ENCODE measurements around the gene ITPK1.

ITPK1 gene

DNA sequence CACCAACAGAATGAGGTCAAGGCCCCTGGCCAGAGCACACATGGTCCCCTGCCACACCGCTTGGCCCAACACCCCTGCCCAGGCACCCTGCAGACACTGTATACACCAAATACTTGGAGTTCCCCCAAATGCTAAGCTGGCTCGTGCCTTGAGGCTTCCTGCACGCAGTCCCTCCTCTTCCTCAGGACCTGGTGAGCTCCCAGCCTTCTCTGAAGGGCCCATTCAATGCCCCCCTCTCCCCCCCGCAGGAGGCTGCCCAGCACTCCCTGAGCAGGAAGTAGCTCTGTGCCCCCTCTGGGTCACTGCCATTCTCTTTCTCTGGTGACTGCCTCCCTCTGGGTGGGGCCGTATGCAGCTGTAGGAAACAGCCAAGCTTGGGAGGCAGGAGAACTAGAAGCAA is 75.3 kb downstream of the ITPK1 start:
- no peak for DNase-seq

DNA sequence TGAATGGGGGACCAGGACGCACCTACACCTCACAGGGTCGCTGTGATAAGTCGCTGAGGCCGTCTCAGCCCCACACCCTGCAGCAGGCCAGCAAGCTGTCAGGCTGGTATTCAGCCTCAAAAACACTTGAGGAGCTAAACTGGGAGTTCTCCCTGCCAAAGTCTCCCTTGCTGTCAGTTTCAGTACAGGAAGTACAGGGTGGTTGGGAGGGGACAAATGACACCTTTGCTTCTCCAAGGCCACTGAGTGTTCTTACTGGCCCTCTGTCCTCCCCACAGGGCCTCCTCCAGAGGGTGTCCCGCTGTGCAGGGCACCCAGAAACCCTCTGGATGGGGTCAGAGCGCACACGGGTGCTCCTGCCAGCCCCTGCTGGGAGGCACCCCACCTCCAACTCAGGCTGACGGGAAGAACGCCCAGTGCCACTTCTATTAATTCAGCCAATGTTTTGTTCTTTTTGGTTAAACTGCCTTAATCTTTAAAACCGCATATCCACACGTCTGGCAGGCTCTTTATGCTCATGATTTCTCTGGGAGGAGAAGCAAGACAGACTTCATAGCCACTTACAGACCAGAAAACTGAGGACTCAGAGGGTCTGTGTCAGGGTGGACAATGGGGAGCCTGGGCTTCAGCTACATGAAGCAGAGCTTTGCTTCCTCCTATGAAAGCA is 75.9 kb downstream of the ITPK1 start:
- DNase-seq: no peak

DNA sequence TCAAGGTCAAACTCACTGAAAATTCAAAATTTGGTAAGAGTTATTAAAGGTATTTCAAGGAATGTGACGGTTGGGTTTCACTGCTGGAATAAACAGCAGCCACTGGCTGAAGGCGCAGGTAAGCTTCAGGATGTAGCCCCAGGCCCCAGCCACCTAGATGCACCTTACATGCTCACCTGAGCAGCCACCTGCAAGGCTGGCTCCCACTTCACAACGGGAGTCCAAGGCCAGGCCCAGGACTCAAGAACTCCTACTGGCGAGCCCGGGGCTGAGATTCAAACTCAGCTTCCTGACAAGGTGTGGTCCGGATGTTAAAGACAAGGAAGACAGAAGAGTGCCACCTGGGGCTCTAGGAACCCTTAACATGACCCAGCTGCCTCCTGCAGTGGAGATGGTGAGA is 78.4 kb downstream of the ITPK1 start:
- DNase-seq: no peak

DNA sequence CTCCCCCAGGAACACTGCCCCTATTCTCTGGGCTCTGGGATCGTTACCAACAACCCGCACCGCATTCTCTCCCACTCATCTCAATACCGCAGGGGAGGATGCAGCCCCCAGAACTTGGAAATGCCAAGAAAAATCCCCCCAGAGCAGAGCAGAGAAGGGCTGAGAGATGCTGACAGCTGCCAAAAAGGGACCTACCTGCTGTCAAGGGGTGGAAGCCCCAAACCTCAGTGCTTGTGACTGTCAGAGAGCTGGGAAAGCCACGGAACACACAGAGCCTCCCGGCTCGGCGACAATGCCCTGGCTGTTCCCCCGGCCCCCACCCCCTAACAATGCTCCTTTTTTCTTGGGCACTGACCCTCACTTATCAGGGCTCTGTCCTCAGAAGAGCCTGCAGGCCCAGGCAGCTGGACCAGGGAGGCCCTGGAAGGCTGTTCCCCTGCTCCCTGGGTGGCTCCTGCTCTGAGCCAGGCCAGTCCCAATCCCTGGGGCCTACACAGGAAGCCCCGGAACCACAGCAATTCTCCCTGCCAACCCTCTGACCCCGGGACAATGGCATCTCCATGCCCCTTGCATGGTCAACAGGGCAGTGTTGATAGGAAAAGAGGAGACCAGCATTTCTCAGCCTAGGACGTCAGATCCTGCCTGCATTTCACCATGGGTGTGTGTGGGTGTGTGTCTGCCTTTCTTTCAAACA is 78.9 kb downstream of the ITPK1 start:
- no peak for DNase-seq

DNA sequence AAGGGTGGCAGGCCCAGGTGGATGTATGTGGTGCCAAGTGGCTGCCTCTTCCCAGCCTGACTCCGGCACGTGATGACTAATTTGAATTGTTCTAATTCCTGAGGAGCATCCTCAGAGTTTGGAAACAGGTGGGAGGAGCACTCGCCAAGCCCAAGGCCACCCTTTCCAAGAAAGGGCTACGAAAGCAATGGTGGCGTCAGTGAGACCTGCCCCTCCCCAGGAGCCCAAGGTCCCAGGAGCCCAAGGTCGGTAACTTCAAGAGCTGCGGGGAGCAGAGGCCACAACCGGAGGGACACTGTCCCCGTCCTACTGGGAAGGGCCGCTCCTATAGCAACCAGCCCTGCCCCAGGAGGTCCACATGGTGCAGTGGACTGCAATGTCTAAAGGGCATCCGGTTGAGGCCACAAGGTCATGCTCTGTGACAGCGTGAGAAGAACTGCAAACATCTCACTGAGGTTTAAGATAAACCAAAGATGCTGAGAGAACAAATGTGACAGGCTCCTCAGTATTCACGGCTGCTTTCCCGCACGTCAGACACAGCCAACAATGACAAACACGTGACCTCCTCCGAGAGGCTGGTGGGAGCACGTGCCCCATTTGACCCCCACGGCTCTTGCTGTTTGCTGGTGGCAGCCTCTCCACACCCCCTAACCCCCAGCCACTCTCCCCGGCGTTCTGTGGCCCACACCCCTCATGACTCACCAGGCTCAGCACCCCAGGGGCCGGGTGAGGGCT is 79.6 kb downstream of the ITPK1 start:
- DNase-seq: peak in 1 of 2 donors; percentile 18

DNA sequence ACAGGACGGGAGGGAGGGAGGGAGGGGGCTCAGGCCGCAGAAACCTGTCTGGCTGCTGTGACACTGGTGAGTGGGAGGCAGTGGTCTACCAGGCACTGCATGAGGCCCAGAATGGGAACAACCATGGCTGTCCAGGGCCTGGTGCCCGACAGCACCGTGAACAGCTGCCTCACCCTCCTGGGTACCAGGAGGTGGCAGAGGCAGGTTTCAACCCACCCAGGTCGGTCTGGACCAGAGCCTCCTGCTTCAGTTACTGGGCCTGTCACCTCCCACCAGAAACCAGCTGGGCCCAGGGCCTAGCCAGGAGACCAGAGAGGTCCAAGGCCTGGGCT is 80.2 kb downstream of the ITPK1 start:
- DNase-seq: no peak

DNA sequence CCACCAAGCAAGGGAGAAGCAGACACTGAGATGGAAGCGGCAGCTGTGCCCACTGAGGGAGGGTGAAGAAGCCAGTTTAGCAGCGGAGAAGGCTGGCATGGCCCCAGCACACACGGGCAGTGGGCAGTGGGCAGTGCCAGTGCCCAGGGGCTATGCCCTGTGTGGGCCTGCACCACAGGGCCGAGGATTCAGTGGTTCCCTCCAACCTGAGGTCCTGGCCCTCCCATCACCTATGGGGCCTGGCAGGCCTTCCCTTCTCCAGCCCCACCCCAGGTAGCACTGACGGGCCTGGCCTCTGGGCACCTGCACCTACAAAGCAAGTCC is 81.1 kb downstream of the ITPK1 start:
- DNase-seq: no peak

DNA sequence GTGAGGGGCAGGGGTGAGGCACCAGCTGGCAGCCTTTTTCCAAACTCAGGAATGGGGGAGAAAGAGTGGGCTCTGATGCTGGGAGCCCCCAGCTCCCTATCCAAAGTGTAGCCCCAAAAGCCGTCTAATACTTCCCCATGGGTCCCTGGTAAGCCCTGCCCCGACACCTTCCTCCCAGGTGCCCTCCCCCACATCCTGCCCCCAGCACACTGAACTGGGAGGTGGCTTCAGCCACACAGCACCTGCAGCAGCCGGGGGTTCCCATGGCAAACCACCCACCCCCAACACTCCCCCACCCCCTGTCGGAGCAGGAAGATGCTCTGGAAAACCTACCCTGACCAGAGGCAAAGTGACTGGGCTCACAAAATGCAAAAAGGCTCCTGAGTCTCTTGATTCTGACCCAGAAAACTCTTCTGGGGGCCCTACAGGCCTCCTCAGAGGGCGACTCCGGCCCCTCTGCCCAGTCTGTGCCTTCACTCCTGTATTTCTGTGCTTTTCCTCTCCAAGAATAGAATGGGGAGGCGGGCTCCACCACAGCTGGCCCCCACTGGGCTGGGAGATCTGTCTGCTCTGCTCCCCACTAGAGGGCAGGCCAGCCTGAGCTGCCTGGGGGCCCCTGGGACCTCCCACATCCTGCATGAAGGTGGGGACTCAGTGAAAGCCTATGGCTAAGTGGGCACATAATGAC is 81.6 kb downstream of the ITPK1 start:
- peak; percentile 48 to 51 for DNase-seq

DNA sequence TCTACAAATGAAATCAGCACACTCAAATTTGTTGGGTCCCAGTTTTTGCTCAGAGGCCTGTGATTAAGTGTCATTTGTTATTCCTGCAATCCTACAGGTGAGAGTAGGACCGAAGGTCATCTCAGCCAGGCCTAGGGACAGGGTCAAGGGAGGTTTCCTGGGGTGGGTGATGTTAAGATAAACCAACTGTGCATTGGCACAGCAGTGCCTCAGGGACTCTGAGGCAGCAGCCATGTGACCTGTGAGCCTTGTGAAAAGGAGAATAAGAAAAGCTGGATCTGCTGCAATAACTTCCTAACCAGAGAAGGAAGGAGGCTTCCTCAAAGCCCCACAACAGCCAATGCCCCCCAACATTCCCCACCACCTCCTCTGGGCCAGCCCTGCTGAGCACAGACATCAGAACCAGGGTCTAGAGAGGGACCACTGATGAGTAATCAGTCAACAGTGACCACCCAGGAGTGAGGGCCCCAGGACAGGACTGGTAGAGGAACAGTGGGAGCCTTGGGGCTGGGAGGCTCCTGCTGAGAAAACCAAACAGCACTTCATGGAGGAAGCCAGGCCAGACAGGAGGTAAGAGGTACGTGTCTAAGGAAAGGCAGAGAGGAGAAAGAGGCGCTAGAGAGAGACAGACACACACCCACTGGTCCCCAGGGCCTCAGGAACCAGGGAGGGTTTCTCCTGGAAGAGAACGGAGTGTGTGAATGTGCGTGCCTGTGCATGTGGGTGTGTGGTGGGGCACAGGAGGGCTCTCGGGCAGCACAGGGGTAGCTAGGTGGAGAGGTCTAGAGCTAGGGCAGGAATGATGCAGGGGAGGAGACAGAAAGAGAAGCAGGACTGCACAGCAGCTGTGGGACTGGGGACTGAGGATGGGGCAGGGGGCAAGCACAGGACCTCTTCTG is 82.4 kb downstream of the ITPK1 start:
- no peak for DNase-seq

DNA sequence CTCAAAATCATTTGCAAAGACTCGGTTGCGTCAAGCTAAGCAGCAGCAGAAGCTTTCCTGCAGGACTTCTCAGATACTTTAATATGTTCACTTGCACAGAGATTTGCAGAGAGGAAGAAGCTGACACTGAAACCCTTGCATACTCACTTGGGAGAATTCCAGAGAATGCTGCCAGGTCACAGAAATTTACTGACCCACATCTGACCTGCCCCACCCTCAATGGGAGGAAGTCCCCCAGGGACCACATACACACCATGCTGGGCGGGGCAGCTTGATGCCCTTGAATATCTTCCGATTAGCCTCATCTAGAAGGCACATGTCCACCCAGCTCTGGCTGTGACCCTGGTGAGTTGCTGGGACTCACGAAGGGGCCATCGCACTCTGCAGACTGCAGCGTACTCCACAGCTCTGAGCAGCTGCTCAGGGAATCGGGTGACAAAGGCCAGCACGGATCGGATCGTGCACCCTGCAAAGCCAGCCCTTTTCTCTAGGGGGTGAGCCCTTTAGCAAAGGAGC is 83.2 kb downstream of the ITPK1 start:
- DNase-seq: peak in 1 of 2 donors; percentile 30

DNA sequence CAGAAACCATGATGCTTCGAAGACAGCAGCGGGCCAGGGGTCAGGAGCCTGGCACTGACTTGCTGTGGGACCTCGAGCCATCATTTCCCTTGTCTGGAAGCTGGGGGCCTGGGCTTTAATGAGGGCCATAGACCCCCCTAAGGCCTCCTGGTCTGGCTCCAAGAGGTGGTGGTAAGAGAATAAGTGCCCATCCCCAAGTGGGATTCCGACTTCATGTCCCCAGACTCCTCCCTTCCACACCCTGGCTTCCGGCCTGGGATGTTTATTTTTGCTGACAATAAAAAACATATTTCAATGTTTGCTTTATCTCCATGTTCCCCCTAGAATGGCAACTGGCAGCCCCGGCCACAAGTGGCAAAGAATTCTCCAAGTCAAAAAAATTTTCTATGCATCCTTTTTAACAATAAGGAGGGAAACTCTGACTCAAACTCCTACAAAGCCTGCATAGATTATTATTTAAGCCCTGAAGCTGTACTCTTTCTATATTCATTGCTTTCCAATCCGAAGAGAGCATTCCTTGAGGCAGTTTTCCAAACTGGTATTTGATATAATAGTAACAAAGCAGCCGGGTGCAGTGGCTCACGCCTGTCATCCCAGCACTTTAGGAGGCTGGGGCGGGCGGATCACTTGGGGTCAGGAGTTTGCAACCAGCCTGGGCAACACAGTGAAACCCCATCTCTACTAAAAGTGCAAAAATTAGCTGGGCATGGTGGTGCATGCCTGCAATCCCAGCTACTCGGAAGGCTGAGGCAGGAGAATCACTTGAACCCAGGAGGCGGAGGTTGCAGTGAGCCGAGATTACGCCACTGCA is 84.0 kb downstream of the ITPK1 start:
- DNase-seq: no peak

DNA sequence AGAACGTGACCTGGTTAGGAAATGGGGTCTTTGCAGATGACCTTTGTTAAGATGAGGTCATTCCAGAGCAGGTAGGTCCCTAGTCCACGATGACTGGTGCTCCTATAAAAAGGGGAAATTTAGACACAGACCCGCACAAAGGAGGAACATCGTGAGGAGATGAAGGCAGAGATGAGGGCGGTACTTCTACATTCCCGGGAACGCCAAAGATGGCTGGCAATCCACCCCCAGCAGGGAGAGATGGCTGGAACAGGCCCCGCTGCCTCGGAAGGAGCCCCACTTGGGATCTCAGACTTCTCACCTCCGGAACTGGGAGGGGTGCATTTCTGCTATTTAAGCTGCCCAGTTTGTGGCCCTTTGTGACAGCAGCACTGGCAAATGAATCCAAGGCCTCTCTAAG is 85.0 kb downstream of the ITPK1 start:
- DNase-seq: no peak

DNA sequence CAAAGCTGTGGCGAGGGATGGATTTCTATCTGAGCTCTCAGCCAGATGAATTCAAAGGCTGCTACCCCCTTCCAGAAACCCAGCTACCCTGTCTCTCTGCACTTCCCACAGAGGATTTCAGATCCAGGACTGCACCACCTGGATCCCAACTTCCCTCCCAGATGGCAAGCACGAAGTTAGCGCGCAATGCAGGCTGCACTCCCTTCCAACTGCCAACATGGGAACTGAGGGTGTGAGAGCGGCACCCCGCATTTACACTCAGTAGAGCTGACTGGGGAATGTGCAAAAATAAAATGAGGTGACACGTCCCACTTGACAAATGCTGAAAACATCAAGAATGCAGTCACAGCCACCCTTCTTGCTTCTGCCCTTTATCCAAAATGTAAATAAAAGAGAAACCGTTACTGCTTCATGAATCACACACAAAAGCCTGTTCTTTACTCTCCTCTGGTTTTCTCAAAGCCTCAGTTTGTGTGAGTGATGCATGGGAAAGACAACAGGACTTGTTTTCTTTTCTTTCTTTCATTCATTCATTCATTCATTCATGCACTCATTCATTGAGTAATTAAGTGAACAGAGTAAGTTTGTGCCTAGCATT is 85.7 kb downstream of the ITPK1 start:
- no peak for DNase-seq

DNA sequence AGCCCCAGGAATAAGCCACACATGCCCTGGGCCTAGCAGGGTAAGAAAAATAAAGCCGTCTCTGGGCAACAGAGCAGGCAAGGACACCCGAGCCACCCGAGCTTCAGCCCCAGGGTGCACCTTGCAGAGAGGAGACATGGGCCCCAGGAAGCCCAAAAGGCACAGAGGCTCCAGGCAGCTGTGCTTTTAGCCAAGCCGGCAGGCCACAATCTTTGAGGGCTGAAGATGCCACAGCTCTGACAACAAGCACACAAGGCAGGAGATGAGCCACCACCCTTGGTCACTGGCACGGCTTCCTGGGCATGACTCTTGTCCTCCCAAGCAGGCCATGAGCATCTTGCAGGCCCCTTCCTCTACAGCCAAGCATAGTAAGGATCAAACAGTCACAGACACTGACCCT is 86.3 kb downstream of the ITPK1 start:
- no peak for DNase-seq

DNA sequence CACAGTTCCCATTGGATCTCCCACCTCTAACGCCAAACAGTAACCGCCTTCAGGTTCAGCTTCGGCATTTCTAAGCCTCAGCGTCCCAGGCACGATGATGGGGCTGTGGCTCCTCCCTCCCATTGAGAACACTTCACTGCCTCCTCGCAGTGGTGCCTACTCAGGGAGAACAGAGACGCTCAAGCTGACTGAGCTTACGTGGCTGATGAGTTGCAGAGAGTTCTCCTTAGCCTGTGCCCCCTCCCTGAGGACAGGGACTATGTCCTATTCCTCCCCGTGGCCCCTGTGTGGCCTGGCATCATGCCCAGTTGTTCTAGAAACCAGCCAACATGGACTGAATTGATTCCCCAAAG is 87.0 kb downstream of the ITPK1 start:
- DNase-seq: no peak

DNA sequence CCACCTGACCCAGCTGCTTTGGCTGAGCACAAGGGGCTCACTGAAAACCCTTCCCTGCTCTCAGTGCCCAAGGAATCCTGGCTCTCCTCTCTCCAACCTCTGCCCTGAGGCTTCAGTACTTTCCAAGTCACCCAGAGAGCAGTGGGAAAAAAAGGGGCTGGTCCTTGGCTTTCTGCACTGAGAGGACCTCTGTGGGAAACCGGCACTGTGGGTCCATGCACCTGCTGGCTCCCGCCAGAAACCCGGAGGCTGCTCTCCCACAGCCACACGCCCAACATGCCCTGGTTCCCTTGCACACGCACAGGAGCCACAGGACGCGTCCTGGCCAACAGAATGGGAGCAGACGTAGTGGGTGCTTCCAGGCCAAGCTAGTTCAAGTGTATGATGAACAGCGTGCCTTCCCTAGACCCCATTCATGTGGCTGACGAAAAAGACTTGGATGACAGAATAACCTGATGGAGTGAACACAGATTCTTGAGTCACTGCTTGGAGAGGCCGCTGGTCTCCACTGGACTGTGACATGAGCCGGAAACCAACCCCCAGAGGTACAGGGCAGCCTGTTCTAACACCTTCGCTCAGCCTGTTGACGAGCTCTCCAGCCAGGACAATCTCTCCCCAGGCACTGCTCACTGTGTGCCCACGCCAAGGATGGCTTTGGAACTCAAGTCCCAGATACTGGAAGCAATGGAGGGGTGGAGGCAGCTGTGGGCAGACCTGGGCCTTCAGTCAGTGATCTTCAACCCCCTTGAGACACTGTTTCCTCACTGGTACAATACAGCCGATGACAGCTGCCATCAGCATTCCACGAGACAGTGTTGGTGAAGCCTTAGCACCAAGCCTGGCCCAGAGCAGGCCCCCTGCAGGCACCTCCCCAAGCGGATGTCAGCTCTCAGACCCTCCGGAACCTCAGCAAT is 87.7 kb downstream of the ITPK1 start:
- no peak for DNase-seq

DNA sequence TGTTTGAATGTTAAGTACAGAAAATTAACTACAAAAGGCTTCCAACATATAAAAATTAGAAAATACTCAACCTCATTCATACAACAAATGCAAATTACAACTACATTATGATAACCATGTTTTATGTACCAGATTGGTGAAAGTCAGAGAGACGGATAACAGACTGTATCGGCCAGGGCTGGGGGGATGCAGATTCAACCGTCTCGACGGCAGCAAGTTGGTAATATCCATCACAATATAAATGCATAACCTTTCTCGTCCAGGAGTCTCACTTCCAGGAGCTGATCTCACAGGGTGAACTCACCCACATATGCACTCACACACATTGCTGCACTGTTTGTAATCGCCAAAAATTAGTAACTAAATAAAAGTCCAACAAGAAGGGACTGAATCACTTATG is 89.4 kb downstream of the ITPK1 start:
- no peak for DNase-seq

DNA sequence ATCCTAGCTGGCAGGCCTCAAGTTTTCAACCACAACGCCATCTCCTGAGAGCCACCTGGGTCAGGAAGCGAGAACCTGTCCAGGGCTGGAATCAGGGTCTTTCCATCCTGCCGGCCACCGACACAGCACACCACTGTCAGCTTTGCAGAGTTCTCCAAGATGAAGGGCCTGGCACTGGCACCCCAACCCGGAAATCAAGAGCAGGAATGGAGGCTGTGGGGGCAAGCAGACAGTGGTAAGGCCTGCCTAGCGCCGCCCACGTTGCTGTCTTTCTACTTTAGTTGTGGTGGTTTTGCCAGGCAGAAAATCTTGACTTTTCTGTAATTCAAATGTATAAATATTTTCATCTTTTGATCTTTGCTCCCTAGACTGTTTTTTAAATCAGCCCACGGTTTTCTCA is 90.7 kb downstream of the ITPK1 start:
- DNase-seq: no peak

DNA sequence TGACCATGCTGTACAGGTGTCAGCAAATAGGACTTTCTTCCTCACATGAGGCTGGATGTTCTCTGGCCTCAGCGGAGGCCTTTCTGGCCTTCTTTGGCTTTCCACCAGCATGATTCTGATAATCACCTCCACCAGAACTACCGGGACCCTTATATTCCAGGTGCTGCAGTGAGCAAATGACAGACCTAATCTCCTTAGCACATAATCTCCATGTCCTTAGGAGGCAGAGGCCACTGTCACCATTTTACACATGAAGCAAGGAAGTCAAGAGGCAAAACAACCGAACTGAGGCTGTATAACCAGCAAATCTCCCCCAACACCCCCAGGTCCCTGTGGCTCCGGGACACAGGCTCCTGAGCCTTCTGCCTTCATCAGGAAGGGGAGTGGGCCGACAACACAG is 91.2 kb downstream of the ITPK1 start:
- DNase-seq: no peak

DNA sequence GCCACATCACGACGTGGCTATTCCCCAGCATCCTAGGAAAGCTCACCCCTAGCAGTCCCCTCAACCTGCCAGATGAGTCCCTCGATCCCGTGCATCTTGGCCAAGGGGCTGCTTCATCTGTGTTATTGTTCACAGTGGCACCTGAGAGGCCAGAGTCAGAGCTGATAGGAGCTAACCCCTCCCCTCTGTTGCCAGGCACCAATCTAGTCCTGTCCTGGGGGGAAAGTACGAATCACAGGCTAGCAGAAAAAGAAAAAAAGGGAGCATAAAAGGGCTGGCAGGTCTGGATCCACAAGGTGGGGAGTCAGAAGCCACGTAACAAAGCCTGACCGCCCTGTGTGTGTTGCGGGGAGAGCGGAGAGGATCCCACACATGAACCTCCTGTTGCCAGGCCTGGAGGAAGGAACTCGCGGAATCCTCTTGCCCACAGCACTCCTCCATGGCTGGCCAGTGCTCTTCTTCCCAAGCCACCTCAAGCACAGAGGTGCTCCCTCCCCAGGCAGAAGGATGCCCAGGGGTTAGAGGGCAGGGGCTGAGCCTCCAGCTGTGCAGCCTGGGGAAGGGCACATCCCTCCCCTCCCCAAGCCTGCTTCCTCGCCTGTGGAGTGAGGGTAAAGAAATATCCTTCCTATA is 91.8 kb downstream of the ITPK1 start:
- DNase-seq: no peak

Measured in CD4-positive, alpha-beta T cell treated with Interleukin-1 beta for 1 hour (primary cell).